Mesothelial cell of epicardium (in vitro differentiated cells): ENCODE results near the gene TUBAL3. TPM values are rescaled to one million over a fixed set of nuclear protein-coding genes. Genes with fewer than 3 reads are reported as not detected.
A peak's percentile ranks its signal among the peaks of the same experiment; 100 is the strongest.
"Not testable (repeated sequence)": the region's sequence is repeated elsewhere in the genome, so short reads cannot be mapped to it uniquely, and the experiment has no call there.

Experiments used
- DNase-seq, 2 experiments: peaks; one replicate each; pipeline ENCODE4 v3.0.0; 2021; ENCODE audit warnings: low spot score in 2 of 2; ENCODE audit not compliant: unreplicated experiment in 2 of 2
- H3K27ac Mint-ChIP-seq: 2 replicates; pipeline ENCODE4 v1.8.0; 2021; ENCODE audit warnings: mixed read lengths
- H3K27me3 Mint-ChIP-seq: 2 replicates; pipeline ENCODE4 v1.8.0; 2021; ENCODE audit warnings: low read depth, mixed read lengths
- H3K36me3 Mint-ChIP-seq: 2 replicates; pipeline ENCODE4 v1.8.0; 2021; ENCODE audit warnings: mixed read lengths
- H3K4me1 Mint-ChIP-seq: 2 replicates; pipeline ENCODE4 v1.8.0; 2021; ENCODE audit warnings: mixed read lengths
- H3K4me3 Mint-ChIP-seq: 2 replicates; pipeline ENCODE4 v1.8.0; 2021; ENCODE audit warnings: mild to moderate bottlenecking, moderate library complexity, mixed read lengths
- H3K9me3 Mint-ChIP-seq: 2 replicates; pipeline ENCODE4 v1.8.0; 2021; ENCODE audit warnings: mixed read lengths
- CTCF ChIP-seq: fragments of 200-600 bp; sonication (generic); IDR thresholded peaks from one replicate; pipeline ENCODE4 v1.5.0; 2021; ENCODE audit warnings: antibody characterized with exemption; ENCODE audit not compliant: unreplicated experiment
- total RNA-seq: library from RNA; stranded (reverse); gene quantifications from 3 replicates; pipeline ENCODE4 v1.2.1, GENCODE V29; 2021

TUBAL3 gene
- total RNA-seq, 1 donor from 2014 or later, result 0.11 TPM

- Mint-ChIP-seq H3K27me3 (peaks cover 11% of the 10 kb centered on the region), H3K4me1 (peaks cover 4% of the 10 kb centered on the region), H3K27ac (peak within 1 kb of the TSS; percentile 36), H3K9me3 (peaks cover 6% of the 10 kb centered on the region), H3K4me3 (no peak within 1 kb of the TSS), H3K36me3 (peaks cover 3% of the 10 kb centered on the region)
- TF ChIP-seq CTCF, result no peak
- DNase-seq, result peak; percentile 81 to 93
Observed at GRCh38 chr10:5412277-5412941, 7.8 kb upstream of the TUBAL3 start, which contains the start of gene NET1. Gene NET1 (plus strand): TSS chr10:5412557. CDS start chr10:5412693, 136 bp downstream.

GRCh38 chr10:5411941-5412276, 7.3 kb upstream of the TUBAL3 start:
- Mint-ChIP-seq H3K27ac (no peak overlapping the region), H3K27me3 (peaks cover 11% of the 10 kb centered on the region), H3K4me1 (peaks cover 4% of the 10 kb centered on the region), H3K36me3 (no peaks in the 10 kb centered on the region), H3K4me3 (no peak overlapping the region), H3K9me3 (peaks cover 4% of the 10 kb centered on the region)
- no peak for DNase-seq
- no peak for TF ChIP-seq CTCF

- not testable (repeated sequence) for H3K36me3 Mint-ChIP-seq, H3K4me3 Mint-ChIP-seq, H3K27ac Mint-ChIP-seq, H3K9me3 Mint-ChIP-seq, H3K4me1 Mint-ChIP-seq, DNase-seq
- H3K27me3 Mint-ChIP-seq, result peaks cover 11% of the 10 kb centered on the region
Observed at GRCh38 chr10:5410787-5411186, 6.2 kb upstream of the TUBAL3 start.

GRCh38 chr10:5406918-5407317, 2.3 kb upstream of the TUBAL3 start:
- Mint-ChIP-seq H3K9me3 (peaks cover 4% of the 10 kb centered on the region), H3K4me1 (no peaks in the 10 kb centered on the region), H3K4me3 (no peak overlapping the region), H3K36me3 (no peaks in the 10 kb centered on the region), H3K27me3 (peaks cover 18% of the 10 kb centered on the region), H3K27ac (no peak overlapping the region)
- no peak for DNase-seq
- TF ChIP-seq CTCF, result no peak

GRCh38 chr10:5402798-5403197, 1.8 kb downstream of the TUBAL3 start:
- Mint-ChIP-seq H3K4me3 (no peak overlapping the region), H3K27me3 (peaks cover 17% of the 10 kb centered on the region), H3K36me3 (no peaks in the 10 kb centered on the region), H3K4me1 (no peaks in the 10 kb centered on the region), H3K9me3 (peaks cover under 1% of the 10 kb centered on the region), H3K27ac (no peak overlapping the region)
- no peak for TF ChIP-seq CTCF
- no peak for DNase-seq

- H3K4me1 Mint-ChIP-seq, result no peaks in the 10 kb centered on the region
- no peak for TF ChIP-seq CTCF
- H3K9me3 Mint-ChIP-seq, result no peaks in the 10 kb centered on the region
- no peaks in the 10 kb centered on the region for H3K36me3 Mint-ChIP-seq
- no peak for DNase-seq
- H3K27me3 Mint-ChIP-seq, result peaks cover 17% of the 10 kb centered on the region
- H3K4me3 Mint-ChIP-seq, result no peak overlapping the region
- H3K27ac Mint-ChIP-seq, result no peak overlapping the region
Observed at GRCh38 chr10:5400468-5401240, 4.0 kb downstream of the TUBAL3 start.
